NCI-H82 (cell line): ENCODE data around the gene SQSTM1.
"Not testable (repeated sequence)": the region's sequence is repeated elsewhere in the genome, so short reads cannot be mapped to it uniquely, and the experiment has no call there.

Experiments used
- DNase-seq: peaks from one replicate; lab custom pipeline; 2025; lab: John Stamatoyannopoulos, UW

Gene SQSTM1

GRCh38 chr5:179820483-179821297 is at the start of gene SQSTM1:
SQSTM1 (plus strand) TSS chr5:179820905; CDS start chr5:179820937, 32 bp downstream.
- peak; percentile 81 for DNase-seq

GRCh38 chr5:179771311-179771895 is 49.3 kb upstream of the SQSTM1 start:
- DNase-seq, result no peak

GRCh38 chr5:179772351-179772750 is 48.4 kb upstream of the SQSTM1 start:
- no peak for DNase-seq

- DNase-seq, result no peak
Measured at GRCh38 chr5:179773686-179774040, 47.0 kb upstream of the SQSTM1 start.

GRCh38 chr5:179774442-179774841 is 46.3 kb upstream of the SQSTM1 start:
- no peak for DNase-seq

GRCh38 chr5:179776411-179776938 is 44.2 kb upstream of the SQSTM1 start:
- DNase-seq, result no peak

- DNase-seq, result no peak
Measured at GRCh38 chr5:179777456-179777855, 43.2 kb upstream of the SQSTM1 start.

- DNase-seq, result no peak
Measured at GRCh38 chr5:179777909-179778308, 42.8 kb upstream of the SQSTM1 start.

GRCh38 chr5:179778591-179778990 is 42.1 kb upstream of the SQSTM1 start:
- DNase-seq, result no peak

GRCh38 chr5:179779826-179780225 is 40.9 kb upstream of the SQSTM1 start:
- no peak for DNase-seq

- no peak for DNase-seq
Measured at GRCh38 chr5:179780362-179780761, 40.3 kb upstream of the SQSTM1 start.

GRCh38 chr5:179781846-179782245 is 38.9 kb upstream of the SQSTM1 start:
- no peak for DNase-seq

GRCh38 chr5:179783128-179783527 is 37.6 kb upstream of the SQSTM1 start:
- DNase-seq, result no peak

GRCh38 chr5:179786861-179787260 is 33.8 kb upstream of the SQSTM1 start:
- no peak for DNase-seq

GRCh38 chr5:179788193-179788854 is 32.4 kb upstream of the SQSTM1 start:
- DNase-seq, result no peak

GRCh38 chr5:179789278-179789677 is 31.4 kb upstream of the SQSTM1 start:
- DNase-seq, result not testable (repeated sequence)

- no peak for DNase-seq
Measured at GRCh38 chr5:179791881-179792611, 28.7 kb upstream of the SQSTM1 start.

GRCh38 chr5:179792612-179793467 is 27.9 kb upstream of the SQSTM1 start:
- DNase-seq, result no peak

- no peak for DNase-seq
Measured at GRCh38 chr5:179793468-179794139, 27.1 kb upstream of the SQSTM1 start, which contains the start of gene LTC4S. LTC4S (plus strand) TSS chr5:179793986; CDS start chr5:179794081, 95 bp downstream.

- DNase-seq, result no peak
Measured at GRCh38 chr5:179794171-179794570, 26.5 kb upstream of the SQSTM1 start.

GRCh38 chr5:179794575-179794974 is 26.1 kb upstream of the SQSTM1 start:
- no peak for DNase-seq
